Activated CD4-positive, alpha-beta T cell treated with anti-CD3 and anti-CD28 coated beads for 36 hours (primary cell): Measurements from ENCODE around the gene NOXA1. TPM values are rescaled to one million over a fixed set of nuclear protein-coding genes. Genes with fewer than 3 reads are reported as not detected.

Experiments used
- ATAC-seq: fragments of 200-7000 bp; cut with Tn5 transposase; one replicate; pipeline ENCODE4 v1.10.0; 2021; ENCODE audit warnings: mild to moderate bottlenecking, moderate library complexity
- CTCF ChIA-PET: fragments of 350-600 bp; sonication (Branson Sonifier 250); formaldehyde crosslinking; loops from one replicate; lab custom pipeline; 2021; ENCODE audit warnings: antibody characterized with exemption; lab: Charles Lee
- POLR2A ChIA-PET: fragments of 350-600 bp; sonication (Branson Sonifier 250); formaldehyde crosslinking; loops from one replicate; lab custom pipeline; 2021; ENCODE audit warnings: antibody characterized with exemption, inconsistent platforms; lab: Charles Lee
- DNase-seq: peaks from one replicate; pipeline ENCODE4 v3.0.0-alpha.2; 2020
- H3K27ac Mint-ChIP-seq: one replicate; pipeline ENCODE4 v1.8.0; 2021; ENCODE audit warnings: mixed read lengths
- H3K27me3 Mint-ChIP-seq: one replicate; pipeline ENCODE4 v1.8.0; 2021; ENCODE audit warnings: mixed read lengths
- H3K36me3 Mint-ChIP-seq: one replicate; pipeline ENCODE4 v1.8.0; 2021; ENCODE audit warnings: low read depth, mixed read lengths
- H3K4me1 Mint-ChIP-seq: one replicate; pipeline ENCODE4 v1.8.0; 2021; ENCODE audit warnings: mixed read lengths
- H3K4me3 Mint-ChIP-seq: one replicate; pipeline ENCODE4 v1.8.0; 2021; ENCODE audit warnings: mild to moderate bottlenecking, moderate library complexity, mixed read lengths
- H3K9me3 Mint-ChIP-seq: one replicate; pipeline ENCODE4 v1.8.0; 2021; ENCODE audit warnings: low read depth, mixed read lengths
- intact Hi-C, 2 experiments: fragments of 100-400 bp; cut with DNase I in 1 of 2; cut with micrococcal nuclease in 1 of 2; formaldehyde crosslinking; loops; one replicate each; pipeline versions ENCODE4 v1.14.2 to v1.15.1; 2022 to 2024; cut with DNase I, micrococcal nuclease
- total RNA-seq, 2 experiments: library from RNA; stranded (reverse); gene quantifications; one replicate each; pipeline ENCODE4 v1.2.3, GENCODE V29; 2021

NOXA1 gene
- total RNA-seq, 2 experiments from 2014 or later, result 0.97 to 1.7 TPM

- CTCF ChIA-PET, result no interaction called here
- H3K4me1 Mint-ChIP-seq, result peaks cover 37% of the 10 kb centered on the region
- ATAC-seq (no peak), DNase-seq (no peak)
- peak overlapping the region; percentile 37 for H3K27ac Mint-ChIP-seq
- intact Hi-C loops, result loop anchor here in 1 of 2 experiments (10.0 kb wide), 1 partner anchor 1211 kb away; the partner anchor contains the start of gene QSOX2
- no peaks in the 10 kb centered on the region for H3K27me3 Mint-ChIP-seq
- peaks cover 28% of the 10 kb centered on the region for H3K36me3 Mint-ChIP-seq
- no peaks in the 10 kb centered on the region for H3K9me3 Mint-ChIP-seq
- no peak overlapping the region for H3K4me3 Mint-ChIP-seq
- POLR2A ChIA-PET, result no interaction called here
Measured at GRCh38 chr9:137455359-137455991, 32.3 kb downstream of the NOXA1 start.

GRCh38 chr9:137456061-137456863 is 33.1 kb downstream of the NOXA1 start:
- H3K4me3 Mint-ChIP-seq, result no peak overlapping the region
- intact Hi-C loops, result loop anchor here in 1 of 2 experiments (10.0 kb wide), 1 partner anchor 1211 kb away; the partner anchor contains the start of gene QSOX2
- POLR2A ChIA-PET, result no interaction called here
- H3K27ac Mint-ChIP-seq, result peak overlapping the region; percentile 37
- H3K4me1 Mint-ChIP-seq, result peaks cover 37% of the 10 kb centered on the region
- CTCF ChIA-PET, result no interaction called here
- H3K9me3 Mint-ChIP-seq, result no peaks in the 10 kb centered on the region
- ATAC-seq (no peak), DNase-seq (no peak)
- H3K27me3 Mint-ChIP-seq, result no peaks in the 10 kb centered on the region
- H3K36me3 Mint-ChIP-seq, result peaks cover 28% of the 10 kb centered on the region

GRCh38 chr9:137456864-137457405 is 33.7 kb downstream of the NOXA1 start:
- H3K4me3 Mint-ChIP-seq, result peak overlapping the region; percentile 17
- no peaks in the 10 kb centered on the region for H3K9me3 Mint-ChIP-seq
- ChIA-PET POLR2A (no interaction called here), CTCF (no interaction called here)
- H3K27ac Mint-ChIP-seq, result no peak overlapping the region
- ATAC-seq (no peak), DNase-seq (no peak)
- peaks cover 39% of the 10 kb centered on the region for H3K4me1 Mint-ChIP-seq
- no peaks in the 10 kb centered on the region for H3K27me3 Mint-ChIP-seq
- intact Hi-C loops, result loop anchor here in 1 of 2 experiments (10.0 kb wide), 1 partner anchor 1212 kb away; the partner anchor contains the start of gene QSOX2
- peaks cover 27% of the 10 kb centered on the region for H3K36me3 Mint-ChIP-seq

- Mint-ChIP-seq H3K9me3 (no peaks in the 10 kb centered on the region), H3K36me3 (peaks cover 22% of the 10 kb centered on the region), H3K4me3 (peak overlapping the region; percentile 39), H3K27ac (no peak overlapping the region), H3K27me3 (no peaks in the 10 kb centered on the region), H3K4me1 (peaks cover 34% of the 10 kb centered on the region)
- intact Hi-C loops, result loop anchor here in 1 of 2 experiments (2.0 to 10.0 kb wide), 2 partner anchors 371 to 1213 kb away; partner anchors contain the start of genes MAN1B1 and QSOX2
- ATAC-seq (no peak), DNase-seq (no peak)
- ChIA-PET CTCF (interaction anchor here (0.6 kb wide), 1 partner anchor 94 kb away, joined by 4 read pairs; the partner anchor contains the start of gene MRPL41), POLR2A (no interaction called here)
Measured at GRCh38 chr9:137457406-137458193, 34.4 kb downstream of the NOXA1 start.

GRCh38 chr9:137458194-137459151 is 35.3 kb downstream of the NOXA1 start:
- intact Hi-C loops, result loop anchor here in 1 of 2 experiments (1.0 to 10.0 kb wide), 12 partner anchors 34 to 1214 kb away; partner anchors contain the start of genes ARRDC1, DNLZ, EXD3 and MAN1B1
- H3K27me3 Mint-ChIP-seq, result no peaks in the 10 kb centered on the region
- no peak overlapping the region for H3K27ac Mint-ChIP-seq
- no peaks in the 10 kb centered on the region for H3K9me3 Mint-ChIP-seq
- DNase-seq, result peak; percentile 42
- H3K4me1 Mint-ChIP-seq, result peaks cover 37% of the 10 kb centered on the region
- peak; percentile 5 for ATAC-seq
- ChIA-PET CTCF (interaction anchor here (0.6 to 0.9 kb wide), 2 partner anchors 35 to 93 kb away, joined by 3 to 4 read pairs; partner anchors contain the start of genes EXD3, MRPL41 and NOXA1), POLR2A (no interaction called here)
- peaks cover 20% of the 10 kb centered on the region for H3K36me3 Mint-ChIP-seq
- peak overlapping the region; percentile 39 for H3K4me3 Mint-ChIP-seq

- Mint-ChIP-seq H3K27me3 (no peaks in the 10 kb centered on the region), H3K4me3 (peak within 1 kb of the TSS; percentile 39), H3K27ac (peak within 1 kb of the TSS; percentile 78), H3K36me3 (peaks cover 17% of the 10 kb centered on the region), H3K4me1 (peaks cover 33% of the 10 kb centered on the region), H3K9me3 (no peaks in the 10 kb centered on the region)
- intact Hi-C loops, result loop anchor here in 1 of 2 experiments (1.0 to 10.0 kb wide), 12 partner anchors 33 to 1214 kb away; partner anchors contain the start of genes ARRDC1, DNLZ, EXD3 and MAN1B1
- CTCF ChIA-PET, result interaction anchor here (0.6 to 1.0 kb wide), 3 partner anchors 11 to 36 kb away, joined by 3 to 7 read pairs (median 3); partner anchors contain the start of genes EXD3 and NOXA1
- peak; percentile 66 for ATAC-seq
- POLR2A ChIA-PET, result no interaction called here
- peak; percentile 98 for DNase-seq
Measured at GRCh38 chr9:137459152-137459600, 36.0 kb downstream of the NOXA1 start, which contains the start of gene NSMF. NSMF (minus strand) TSS chr9:137459334; CDS start chr9:137459102, 232 bp downstream.

GRCh38 chr9:137459601-137460362 is 36.6 kb downstream of the NOXA1 start:
- ATAC-seq (no peak), DNase-seq (peak; percentile 32)
- Mint-ChIP-seq H3K27me3 (no peaks in the 10 kb centered on the region), H3K27ac (peak overlapping the region; percentile 78), H3K4me1 (peaks cover 27% of the 10 kb centered on the region), H3K36me3 (peaks cover 12% of the 10 kb centered on the region), H3K9me3 (no peaks in the 10 kb centered on the region), H3K4me3 (peak overlapping the region; percentile 38)
- ChIA-PET CTCF (interaction anchor here (0.6 to 1.0 kb wide), 4 partner anchors 10 to 37 kb away, joined by 3 to 7 read pairs (median 4); partner anchors contain the start of genes EXD3 and NOXA1), POLR2A (no interaction called here)
- intact Hi-C loops, result loop anchor here in 1 of 2 experiments (1.0 to 10.0 kb wide), 13 partner anchors 33 to 1215 kb away; partner anchors contain the start of genes ARRDC1, DNLZ, EXD3 and MAN1B1

GRCh38 chr9:137460363-137461315 is 37.4 kb downstream of the NOXA1 start:
- H3K4me3 Mint-ChIP-seq, result peak overlapping the region; percentile 77
- H3K36me3 Mint-ChIP-seq, result peaks cover 7% of the 10 kb centered on the region
- H3K9me3 Mint-ChIP-seq, result no peaks in the 10 kb centered on the region
- no peak for DNase-seq
- POLR2A ChIA-PET, result no interaction called here
- CTCF ChIA-PET, result interaction anchor here (1.0 kb wide), 1 partner anchor 17 kb away, joined by 4 read pairs; no protein-coding TSS in a partner anchor
- intact Hi-C loops, result loop anchor here in 1 of 2 experiments (1.0 to 5.0 kb wide), 2 partner anchors 482 to 913 kb away; partner anchors contain the start of gene NOTCH1
- no peak overlapping the region for H3K27ac Mint-ChIP-seq
- peaks cover 24% of the 10 kb centered on the region for H3K4me1 Mint-ChIP-seq
- H3K27me3 Mint-ChIP-seq, result no peaks in the 10 kb centered on the region
- no peak for ATAC-seq
